ENCODE results near the gene IL1R2.

Gene IL1R2

GRCh38 chr2:102075479-102075878, 83.7 kb downstream of the IL1R2 start:
- H4K20me1 ChIP-seq (ENCODE audit: control insufficient read depth, insufficient read depth, low read depth, low read length): no peaks in the 10 kb centered on the region
- H3K9me3 ChIP-seq (ENCODE audit: control insufficient read depth, insufficient read depth, low read length): no peaks in the 10 kb centered on the region
- H3K9me2 ChIP-seq (replicated peaks; ENCODE audit: control insufficient read depth, low read length): no peaks in the 10 kb centered on the region

GRCh38 chr2:102076512-102076911, 84.8 kb downstream of the IL1R2 start:
- Histone ChIP-seq H3K9me2 (replicated peaks; ENCODE audit: control insufficient read depth, low read length) (no peaks in the 10 kb centered on the region), H3K4me1 (ENCODE audit: control insufficient read depth, low read length) (no peaks in the 10 kb centered on the region), H3K4me3 (ENCODE audit: low read length) (no peak overlapping the region), H3K27ac (ENCODE audit: low read depth, low read length) (no peak overlapping the region), H3K27me3 (ENCODE audit: control insufficient read depth, low read length) (no peaks in the 10 kb centered on the region; the same call in 1 of the 2 replicates), H3F3A (ENCODE audit: control insufficient read depth, insufficient read depth) (no peaks in the 10 kb centered on the region), H4K20me1 (ENCODE audit: control insufficient read depth, insufficient read depth, low read depth, low read length) (no peaks in the 10 kb centered on the region), H3K36me3 (ENCODE audit: control insufficient read depth, low read length) (no peaks in the 10 kb centered on the region), H3K9me3 (ENCODE audit: control insufficient read depth, insufficient read depth, low read length) (no peaks in the 10 kb centered on the region), H3K79me2 (ENCODE audit: control insufficient read depth, low read length) (no peaks in the 10 kb centered on the region), H3K4me2 (ENCODE audit: low read length) (no peak overlapping the region)
- TF ChIP-seq CTCF (IDR thresholded peaks at IDR 0.05; ENCODE audit: low read depth, low read length, poor library complexity, severe bottlenecking): no peak
- TF ChIP-seq EZH2phosphoT487 (IDR thresholded peaks at IDR 0.05; ENCODE audit: borderline replicate concordance, low read length): no peak

More at GRCh38 chr2:102075479-102075878, 83.7 kb downstream of the IL1R2 start:
- H3K4me3 ChIP-seq (ENCODE audit: low read length): no peak overlapping the region
- no peaks in the 10 kb centered on the region for H3F3A ChIP-seq (ENCODE audit: control insufficient read depth, insufficient read depth)
- no peaks in the 10 kb centered on the region for H3K4me1 ChIP-seq (ENCODE audit: control insufficient read depth, low read length)
- TF ChIP-seq CTCF (IDR thresholded peaks at IDR 0.05; ENCODE audit: low read depth, low read length, poor library complexity, severe bottlenecking) (no peak), EZH2phosphoT487 (IDR thresholded peaks at IDR 0.05; ENCODE audit: borderline replicate concordance, low read length) (no peak)
- no peaks in the 10 kb centered on the region for H3K36me3 ChIP-seq (ENCODE audit: control insufficient read depth, low read length)
- H3K79me2 ChIP-seq (ENCODE audit: control insufficient read depth, low read length): no peaks in the 10 kb centered on the region
- H3K27me3 ChIP-seq (ENCODE audit: control insufficient read depth, low read length): no peaks in the 10 kb centered on the region
- H3K27ac ChIP-seq (ENCODE audit: low read depth, low read length): no peak overlapping the region
- no peak overlapping the region for H3K4me2 ChIP-seq (ENCODE audit: low read length)
